ENCODE results near the gene TTF1. TPM values are rescaled to one million over a fixed set of nuclear protein-coding genes. Genes with fewer than 3 reads are reported as not detected.

TTF1 gene
- total and polyA plus RNA-seq, 2 of the 13 experiments (the other 11 are each of a cell fraction or from before 2014, with no cell fraction given): 3.4 to 9.8 TPM

- Histone ChIP-seq H3K4me2 (ENCODE audit: low read depth, low read length) (no peak overlapping the region), H3K4me3 (replicated peaks in 1 of 3; ENCODE audit: insufficient read depth in 1 of 3, low read depth in 2 of 3, low read length in 3 of 3) (no peak overlapping the region), H3K36me3 (replicated peaks in 1 of 2; ENCODE audit: control insufficient read depth in 1 of 2, insufficient read depth in 2 of 2, low read length in 2 of 2) (peaks cover 16 to 72% of the 10 kb centered on the region in 2 experiments), H4K20me1 (ENCODE audit: insufficient read depth, low read length) (no peaks in the 10 kb centered on the region), H3K4me1 (ENCODE audit: insufficient read depth, low read length) (no peaks in the 10 kb centered on the region), H3K9ac (ENCODE audit: insufficient read depth, low read depth, low read length) (no peak overlapping the region), H3K9me3 (ENCODE audit: low read length) (no peaks in the 10 kb centered on the region), H3K27ac (ENCODE audit: extremely low read length, insufficient read depth, low read length) (no peak overlapping the region), H2AFZ (ENCODE audit: low read length) (no peak overlapping the region), H3K27me3 (ENCODE audit: control insufficient read depth in 1 of 2, insufficient read depth in 2 of 2, low read length in 2 of 2) (no peaks in the 10 kb centered on the region), H3K79me2 (ENCODE audit: insufficient read depth, low read length) (no peaks in the 10 kb centered on the region)
- POLR2A ChIA-PET: no interaction called here
- FAIRE-seq: no peak
- 99% methylated on average over 4 of the region's 4 CpGs for WGBS (ENCODE audit: low lambda C conversion rate)
- TSS peak; percentile 31 for BruUV-seq (replicated peaks)
- CTCF ChIA-PET (ENCODE audit: low intra/inter-chr PET ratio, low total read pairs): no interaction called here
- intact Hi-C loops (cut with micrococcal nuclease; ENCODE audit: unreplicated experiment) (no loop called here), in situ Hi-C loops (cut with HindIII; ENCODE audit: extremely low pct_ligation_motif_present, low pct_unique_long_range_greater_than_20kb) (no loop called here)
- no peak for ATAC-seq
- TF ChIP-seq ZNF333 (CRISPR knock-in tag; IDR thresholded peaks at IDR 0.05; ENCODE audit: borderline replicate concordance) (no peak), SALL1 (CRISPR knock-in tag; IDR thresholded peaks at IDR 0.05) (no peak), RBM22 (optimal IDR thresholded peaks at IDR 0.05; ENCODE audit: low read length) (peak; percentile 31), HMGA1 (CRISPR knock-in tag; conservative IDR thresholded peaks at IDR 0.05) (no peak), THAP11 (CRISPR knock-in tag; IDR thresholded peaks at IDR 0.05) (no peak), GATAD2A (CRISPR knock-in tag; IDR thresholded peaks at IDR 0.05) (no peak)
- DNase-seq (ENCODE audit: low spot score): no peak
Observed at GRCh38 chr9:132328580-132328979, 78.1 kb downstream of the TTF1 start.

- no peak overlapping the region for H3K9ac ChIP-seq (ENCODE audit: insufficient read depth, low read depth, low read length)
- H3K9me3 ChIP-seq (ENCODE audit: low read length): no peaks in the 10 kb centered on the region
- H3K27me3 ChIP-seq (ENCODE audit: control insufficient read depth in 1 of 2, insufficient read depth in 2 of 2, low read length in 2 of 2): no peaks in the 10 kb centered on the region
- peaks cover 13 to 64% of the 10 kb centered on the region in 2 experiments for H3K36me3 ChIP-seq (replicated peaks in 1 of 2; ENCODE audit: control insufficient read depth in 1 of 2, insufficient read depth in 2 of 2, low read length in 2 of 2)
- no peak overlapping the region for H3K4me2 ChIP-seq (ENCODE audit: low read depth, low read length)
- DNase-seq (ENCODE audit: low spot score): no peak
- POLR2A ChIA-PET: no interaction called here
- H3K4me1 ChIP-seq (ENCODE audit: insufficient read depth, low read length): no peaks in the 10 kb centered on the region
- BruUV-seq (replicated peaks): no TSS peak
- intact Hi-C loops (cut with micrococcal nuclease; ENCODE audit: unreplicated experiment): no loop called here
- no peaks in the 10 kb centered on the region for H3K79me2 ChIP-seq (ENCODE audit: insufficient read depth, low read length)
- in situ Hi-C loops (cut with HindIII; ENCODE audit: extremely low pct_ligation_motif_present, low pct_unique_long_range_greater_than_20kb): no loop called here
- H2AFZ ChIP-seq (ENCODE audit: low read length): no peak overlapping the region
- H3K27ac ChIP-seq (ENCODE audit: extremely low read length, insufficient read depth, low read length): no peak overlapping the region
- FAIRE-seq: no peak
- CTCF ChIA-PET (ENCODE audit: low intra/inter-chr PET ratio, low total read pairs): no interaction called here
- 94% methylated on average over 6 of the region's 6 CpGs for WGBS (ENCODE audit: low lambda C conversion rate)
- no peak for ATAC-seq
- H3K4me3 ChIP-seq (replicated peaks in 1 of 3; ENCODE audit: insufficient read depth in 1 of 3, low read depth in 2 of 3, low read length in 3 of 3): no peak overlapping the region
- no peaks in the 10 kb centered on the region for H4K20me1 ChIP-seq (ENCODE audit: insufficient read depth, low read length)
- TF ChIP-seq ZC3H4 (CRISPR knock-in tag; IDR thresholded peaks at IDR 0.05; ENCODE audit: borderline replicate concordance) (no peak), ZNF12 (CRISPR knock-in tag; IDR thresholded peaks at IDR 0.05) (no peak), RFX3 (CRISPR knock-in tag; IDR thresholded peaks at IDR 0.05) (no peak), REXO4 (CRISPR knock-in tag; IDR thresholded peaks at IDR 0.05; ENCODE audit: borderline replicate concordance) (no peak), TCF7 (IDR thresholded peaks at IDR 0.05; ENCODE audit: low read depth) (no peak), EHMT2 (IDR thresholded peaks at IDR 0.05; ENCODE audit: borderline replicate concordance, low read depth, low read length) (no peak), ZNF501 (CRISPR knock-in tag; IDR thresholded peaks at IDR 0.05) (no peak), MTF1 (CRISPR knock-in tag; IDR thresholded peaks at IDR 0.05) (no peak), ZHX2 (IDR thresholded peaks at IDR 0.05; ENCODE audit: low read depth) (no peak), ZHX2 (CRISPR knock-in tag; IDR thresholded peaks at IDR 0.05; ENCODE audit: borderline replicate concordance) (no peak), RFX5 (IDR thresholded peaks at IDR 0.05; ENCODE audit: low read depth, low read length) (no peak)
Observed at GRCh38 chr9:132327537-132327936, 79.1 kb downstream of the TTF1 start.

All from HepG2 (cell line).